HL-60 (cell line): Measurements from ENCODE around the gene CANX.

ENCODE experiments used
- CTCF ChIP-seq: IDR thresholded peaks from one replicate; pipeline ENCODE4 v1.5.1; 2011; ENCODE audit warnings: low read length, control low read depth, inconsistent platforms; ENCODE audit not compliant: insufficient read depth
- GABPA ChIP-seq: IDR thresholded peaks from 2 replicates; pipeline ENCODE4 v1.6.1; 2012; ENCODE audit warnings: low read depth
- POLR2AphosphoS5 ChIP-seq: IDR thresholded peaks from 2 replicates; pipeline ENCODE4 v1.6.1; 2012; ENCODE audit warnings: low read depth
- REST ChIP-seq: IDR thresholded peaks from 2 replicates; pipeline ENCODE4 v1.6.1; 2012; ENCODE audit warnings: low read depth; ENCODE audit not compliant: insufficient replicate concordance
- SPI1 ChIP-seq: IDR thresholded peaks from 2 replicates; pipeline ENCODE4 v1.6.1; 2012; ENCODE audit warnings: low read depth, mild to moderate bottlenecking, borderline replicate concordance

GRCh38 chr5:179732412-179732917, 33.7 kb downstream of the CANX start, which contains the start of gene MAML1:
- no peak for TF ChIP-seq CTCF
- TF ChIP-seq POLR2AphosphoS5 = peak; percentile 24
- TF ChIP-seq GABPA = no peak; the same call in 1 of the 2 replicates
- peak; percentile 73 for TF ChIP-seq REST
- TF ChIP-seq SPI1 = no peak
